Middle frontal gyrus (tissue), 1 donor: Measurements from ENCODE around the gene UBFD1.
A peak's percentile ranks its signal among the peaks of the same experiment; 100 is the strongest.
"Not testable (repeated sequence)": the region's sequence is repeated elsewhere in the genome, so short reads cannot be mapped to it uniquely, and the experiment has no call there.

Source experiments
- DNase-seq: peaks from one replicate; pipeline ENCODE4 v3.0.0-alpha.2; 2015; ENCODE audit warnings: low spot score; ENCODE audit errors: extremely low spot score

The UBFD1 gene, protein sequence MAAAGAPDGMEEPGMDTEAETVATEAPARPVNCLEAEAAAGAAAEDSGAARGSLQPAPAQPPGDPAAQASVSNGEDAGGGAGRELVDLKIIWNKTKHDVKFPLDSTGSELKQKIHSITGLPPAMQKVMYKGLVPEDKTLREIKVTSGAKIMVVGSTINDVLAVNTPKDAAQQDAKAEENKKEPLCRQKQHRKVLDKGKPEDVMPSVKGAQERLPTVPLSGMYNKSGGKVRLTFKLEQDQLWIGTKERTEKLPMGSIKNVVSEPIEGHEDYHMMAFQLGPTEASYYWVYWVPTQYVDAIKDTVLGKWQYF

DNA sequence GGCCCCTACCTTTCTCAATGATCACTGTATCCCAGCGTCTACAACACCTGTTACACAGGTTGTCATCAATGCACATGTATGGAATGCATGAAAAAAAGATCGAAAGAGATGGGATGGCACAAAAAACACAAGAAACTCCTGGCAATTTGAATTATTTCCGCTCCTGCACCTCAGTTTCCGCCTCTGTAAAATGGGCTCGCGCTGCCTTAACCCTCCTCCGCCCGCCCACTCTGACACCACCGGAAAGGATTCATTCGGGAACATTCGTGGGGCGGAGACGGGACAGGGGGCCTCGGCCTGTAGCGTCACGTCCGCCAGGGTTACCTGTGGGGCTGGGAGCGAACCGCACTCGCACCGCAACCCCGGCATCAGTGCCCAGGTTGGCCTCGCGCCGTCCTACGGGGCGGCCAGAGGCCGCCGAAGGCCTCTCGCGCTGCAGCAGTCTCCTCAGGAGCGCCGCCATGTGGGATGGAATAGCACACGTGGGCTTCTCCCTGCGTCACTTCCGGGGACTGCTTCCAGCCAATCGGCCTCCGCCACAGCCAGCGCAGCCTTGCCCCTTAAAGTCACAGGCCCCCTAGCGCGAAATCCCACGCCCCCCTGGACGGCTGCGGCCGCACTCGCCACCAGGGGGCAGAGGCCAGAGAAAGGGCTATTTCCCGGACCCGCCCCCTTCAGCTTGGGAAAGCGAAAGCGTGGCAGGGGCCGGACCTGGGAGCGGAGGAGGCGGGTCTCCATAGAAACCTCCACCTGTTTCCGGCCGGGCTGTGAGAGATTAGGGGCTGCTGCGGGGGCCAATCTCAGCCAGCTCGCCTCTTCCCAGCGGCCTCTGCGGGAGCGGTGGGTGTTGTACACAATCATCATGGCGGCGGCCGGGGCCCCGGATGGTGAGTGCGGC, at the start of gene UBFD1, which contains the start of gene EARS2:
TSS of gene UBFD1 (plus strand) at position 847 of the 898 bp plus-strand sequence. CDS start at position 863, 16 bp downstream.
TSS of gene EARS2 (minus strand) at position 470 of the 898 bp plus-strand sequence. CDS start at position 463, 7 bp downstream.
- DNase-seq = peak; percentile 91

DNA sequence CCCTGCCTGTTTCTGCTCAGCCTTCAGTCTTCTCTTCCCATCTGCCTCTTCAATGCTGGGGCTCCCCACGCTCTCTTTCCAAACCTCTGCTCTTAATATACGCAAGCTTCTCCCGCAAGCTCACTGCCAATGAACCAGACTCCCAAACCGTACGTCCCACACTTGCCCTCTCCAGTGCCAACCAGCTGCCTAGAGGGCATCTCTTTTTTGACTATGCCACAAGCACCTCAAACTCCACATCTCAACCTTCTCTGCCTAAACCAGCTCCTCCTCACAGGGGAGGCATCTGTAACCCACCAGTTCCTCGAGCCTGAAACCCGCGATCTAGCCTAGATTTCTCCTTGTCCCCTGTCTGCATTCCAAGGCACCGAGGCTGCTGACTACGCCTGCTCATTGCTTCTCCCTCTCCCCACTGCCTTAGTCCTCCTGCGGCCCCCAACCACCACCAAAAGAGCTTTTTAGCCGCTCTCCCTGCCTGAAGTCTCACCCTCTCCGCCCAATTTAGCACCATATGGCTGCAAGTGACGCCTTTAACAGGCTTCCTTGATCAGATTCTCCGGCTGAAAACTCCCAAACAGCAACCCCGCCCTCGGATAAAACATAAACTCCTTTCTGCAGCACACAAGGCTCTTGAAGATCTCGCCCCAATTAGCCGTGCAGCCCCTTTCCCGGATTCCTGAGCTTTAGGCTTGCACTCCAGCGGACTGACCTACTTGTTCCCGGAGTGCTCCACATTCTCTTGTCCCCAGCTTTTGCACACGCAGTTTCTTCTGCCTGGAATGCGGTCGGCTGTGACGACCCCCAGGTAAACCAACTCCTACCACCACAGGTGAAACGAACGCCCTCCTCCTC, 48.7 kb upstream of the UBFD1 start:
- no peak for DNase-seq

DNA sequence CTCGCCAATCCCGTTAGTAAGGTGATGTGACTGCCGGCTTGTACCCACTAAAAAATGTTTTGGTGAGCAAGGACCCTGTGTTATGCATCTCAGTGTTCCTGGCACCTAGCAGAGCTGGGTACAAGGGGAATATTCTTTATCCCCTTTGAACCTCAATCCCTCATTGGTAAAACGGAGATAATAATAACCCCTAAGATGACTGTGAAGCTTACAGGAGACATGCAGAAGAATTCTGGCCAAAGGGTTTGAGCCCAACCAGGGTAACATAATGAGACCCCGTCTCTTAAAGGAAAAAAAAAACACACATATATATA, 48.1 kb upstream of the UBFD1 start:
- DNase-seq = no peak

DNA sequence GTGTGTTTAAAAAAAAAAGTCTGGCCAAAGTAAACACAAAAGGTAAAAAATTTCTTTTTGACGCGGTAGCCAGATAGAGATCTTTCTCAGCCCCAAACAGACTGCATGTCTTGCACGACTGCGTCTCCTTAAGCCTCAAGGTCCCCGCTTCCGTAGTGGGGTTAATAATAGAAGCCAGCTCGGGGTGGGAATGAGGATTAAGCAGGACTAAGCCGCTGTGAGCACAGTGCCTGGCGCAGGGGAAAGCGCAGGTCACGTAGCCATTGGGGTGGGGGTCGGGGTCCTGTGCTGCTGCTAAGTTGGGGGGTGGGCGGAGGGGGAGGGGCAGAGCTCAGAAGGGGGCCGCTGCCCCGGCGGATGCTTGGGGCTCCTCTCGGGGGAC, 47.8 kb upstream of the UBFD1 start:
- DNase-seq = no peak

DNA sequence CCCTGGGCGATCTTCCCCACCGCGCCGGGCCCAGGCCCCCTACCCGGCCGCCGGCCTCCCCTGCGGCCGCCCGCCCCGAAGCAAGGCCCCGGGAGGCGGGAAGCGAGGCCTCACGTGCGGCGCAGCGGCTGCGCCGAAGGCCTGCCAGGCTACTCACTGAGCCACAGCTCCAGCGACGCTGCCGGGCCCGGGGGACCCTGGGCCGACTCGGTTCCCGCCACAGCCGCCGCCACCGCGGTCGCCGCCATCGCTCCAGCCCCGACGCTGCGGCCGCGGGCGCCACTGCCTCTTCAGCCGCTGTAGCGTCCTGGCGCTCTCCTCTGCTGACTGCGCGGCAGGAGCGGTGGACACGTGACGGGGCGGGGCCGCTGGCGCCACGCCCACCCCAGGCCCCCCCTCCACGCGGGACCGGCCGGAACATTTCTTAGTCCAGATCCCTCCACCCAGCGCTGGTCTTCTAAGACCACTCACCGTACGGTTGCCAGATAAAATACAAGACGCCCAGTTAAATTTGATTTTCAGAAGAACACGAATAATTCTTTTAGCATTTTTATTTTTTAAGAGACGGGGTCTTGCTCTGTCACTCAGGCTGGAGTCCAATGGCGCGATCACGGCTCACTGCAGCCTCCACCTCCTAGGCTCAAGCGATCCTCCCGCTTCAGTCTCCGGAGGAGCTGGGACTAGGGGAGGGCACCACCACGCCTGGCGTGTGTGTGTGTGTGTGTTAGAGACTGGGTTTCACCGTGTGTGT, 47.2 kb upstream of the UBFD1 start, which contains the start of gene GGA2:
TSS of gene GGA2 (minus strand) at position 331 of the 751 bp plus-strand sequence. CDS start at position 248, 83 bp downstream.
- peak; percentile 73 for DNase-seq

DNA sequence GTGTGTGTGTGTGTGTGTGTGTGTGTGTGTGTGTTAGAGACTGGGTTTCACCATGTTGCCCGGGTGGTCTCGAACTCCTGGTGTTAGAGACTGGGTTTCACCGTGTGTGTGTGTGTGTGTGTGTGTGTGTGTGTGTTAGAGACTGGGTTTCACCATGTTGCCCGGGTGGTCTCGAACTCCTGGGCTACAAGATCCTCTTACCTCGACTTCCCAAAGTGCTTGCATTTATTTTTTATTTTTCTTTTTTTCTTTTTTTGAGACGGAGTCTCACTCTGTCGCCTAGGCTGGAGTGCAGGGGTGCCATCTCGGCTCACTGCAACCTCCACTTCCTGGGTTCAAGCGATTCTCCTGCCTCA, 46.6 kb upstream of the UBFD1 start:
- DNase-seq = not testable (repeated sequence)

DNA sequence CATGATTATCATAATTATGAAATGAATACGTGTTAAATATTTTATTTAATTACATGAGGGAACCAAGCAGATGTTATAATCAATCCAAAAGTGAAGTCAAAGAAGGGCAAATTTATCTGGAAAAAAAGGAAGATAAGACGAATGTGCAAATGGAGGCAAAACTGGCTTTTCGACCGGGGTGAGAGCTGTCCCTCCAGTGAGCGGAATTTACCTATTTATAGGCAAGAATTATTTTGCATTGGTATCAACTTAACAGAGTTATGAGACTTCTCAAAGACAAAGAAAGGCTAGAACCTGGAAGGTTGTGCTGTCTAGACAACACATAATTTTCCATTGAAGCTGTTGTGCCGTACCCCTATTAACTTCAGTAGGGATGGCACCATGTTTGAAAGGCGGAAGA, 45.8 kb upstream of the UBFD1 start:
- no peak for DNase-seq

DNA sequence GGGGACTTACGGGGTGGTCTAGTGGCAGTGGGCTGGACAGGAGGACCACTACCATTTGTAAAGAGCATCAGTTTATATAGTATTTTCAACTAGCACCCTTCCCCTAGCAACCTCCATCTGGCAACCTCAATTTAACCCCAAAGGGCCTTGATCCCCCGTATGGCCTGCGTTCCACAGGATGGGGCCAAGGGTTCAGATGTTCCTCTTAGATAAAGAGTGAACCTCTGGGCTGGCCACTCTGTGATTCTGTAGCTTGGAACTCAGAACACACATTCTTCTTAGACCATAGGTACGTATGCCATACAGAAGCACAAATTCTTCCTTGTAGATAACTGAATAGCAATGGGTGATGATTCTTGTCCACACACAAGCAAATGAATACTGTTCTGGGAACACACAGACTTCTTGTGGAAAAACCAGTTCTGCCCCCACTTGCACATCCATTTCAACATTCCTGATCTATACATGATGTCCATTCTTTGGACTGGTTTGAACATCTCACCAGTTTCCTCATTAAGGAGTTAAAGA, 45.3 kb upstream of the UBFD1 start:
- DNase-seq = no peak

DNA sequence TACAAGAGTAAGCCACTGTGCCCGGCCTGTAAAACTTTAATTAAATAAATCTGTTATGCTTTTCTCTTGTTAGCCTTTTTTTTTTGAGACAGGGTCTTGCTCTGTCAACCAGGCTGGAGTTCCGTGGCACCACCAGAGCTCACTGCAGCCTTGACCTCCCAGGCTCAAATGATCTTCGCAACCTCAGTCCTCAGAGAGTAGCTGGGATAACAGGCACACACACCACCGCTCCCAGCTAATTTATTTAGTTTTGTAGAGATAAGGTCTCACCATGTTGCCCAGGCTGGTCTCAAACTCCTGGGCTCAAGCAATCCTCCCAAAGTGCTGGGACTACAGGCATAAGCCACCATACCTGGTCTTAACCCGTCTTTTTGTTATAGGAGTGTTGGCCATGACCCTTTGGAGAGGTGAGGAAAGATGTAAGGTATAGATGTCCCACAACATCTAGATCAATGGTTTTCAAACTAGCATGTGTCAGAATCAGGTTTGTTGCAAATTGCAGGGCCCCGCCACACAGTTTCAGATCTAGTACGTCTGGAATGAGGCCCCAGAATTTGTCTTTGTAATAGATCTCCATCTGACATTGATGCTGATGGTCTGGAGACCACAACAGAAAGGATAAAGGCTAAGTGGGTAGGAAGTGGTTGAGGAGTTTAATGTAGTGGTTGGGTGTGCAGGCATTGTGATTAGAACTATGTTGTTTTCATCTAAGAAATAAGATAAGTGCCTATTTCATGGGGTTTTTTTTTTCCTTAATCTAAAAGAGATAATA, 43.0 kb upstream of the UBFD1 start:
- no peak for DNase-seq

DNA sequence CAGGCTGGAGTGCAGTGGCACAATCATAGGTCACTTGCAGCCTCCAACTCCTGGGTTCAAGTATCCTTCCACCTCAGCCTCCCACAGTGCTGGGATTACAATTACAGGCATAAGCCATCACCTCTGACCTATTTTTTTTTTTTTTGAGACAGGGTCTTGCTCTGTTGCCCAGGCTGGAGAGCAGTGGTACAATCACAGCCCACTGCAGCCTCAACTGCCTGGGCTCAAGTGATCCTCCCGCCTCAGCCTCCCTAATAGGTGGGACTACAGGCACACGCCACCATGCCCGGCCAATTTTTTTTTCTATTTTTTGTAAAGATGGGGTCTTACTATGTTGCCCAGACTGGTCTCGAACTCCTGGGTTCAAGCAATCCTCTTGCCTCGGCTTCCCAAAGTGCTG, 41.6 kb upstream of the UBFD1 start:
- no peak for DNase-seq

DNA sequence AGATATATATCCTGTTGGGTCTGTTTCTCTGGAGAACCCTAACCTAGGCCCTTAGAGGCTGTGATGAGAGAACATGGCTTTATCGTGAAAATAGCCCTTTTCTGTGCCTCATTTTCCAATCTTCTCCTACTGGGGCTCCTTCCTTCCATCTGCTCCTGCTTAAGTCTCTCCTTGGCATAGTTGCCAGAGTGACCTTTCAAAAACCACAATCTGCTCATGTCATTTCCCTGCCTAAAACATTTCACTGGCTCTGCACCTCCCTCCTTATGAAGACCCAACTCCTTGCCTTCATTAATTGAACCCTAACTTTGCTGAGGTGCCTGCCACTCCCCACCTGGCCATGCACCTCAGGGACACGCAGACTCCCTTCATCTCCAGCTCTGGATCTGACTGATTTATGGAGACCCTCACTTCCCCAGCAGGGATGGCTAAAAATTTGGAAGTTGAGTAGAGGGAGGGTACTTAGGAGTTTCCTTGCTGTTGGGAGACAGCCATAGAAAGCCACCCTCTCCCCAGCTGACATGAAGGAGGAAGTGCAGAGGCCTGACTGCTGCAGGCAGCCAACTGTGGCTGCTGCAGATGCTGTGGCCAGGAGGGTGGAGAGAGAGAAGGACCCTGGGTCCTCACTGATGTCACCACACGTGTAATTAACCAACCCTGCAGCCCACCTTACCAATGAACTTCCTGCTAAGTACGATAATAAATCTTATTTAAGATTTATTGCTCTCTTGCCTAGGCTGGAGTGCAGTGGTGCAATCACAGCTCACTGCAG, 41.0 kb upstream of the UBFD1 start:
- no peak for DNase-seq

DNA sequence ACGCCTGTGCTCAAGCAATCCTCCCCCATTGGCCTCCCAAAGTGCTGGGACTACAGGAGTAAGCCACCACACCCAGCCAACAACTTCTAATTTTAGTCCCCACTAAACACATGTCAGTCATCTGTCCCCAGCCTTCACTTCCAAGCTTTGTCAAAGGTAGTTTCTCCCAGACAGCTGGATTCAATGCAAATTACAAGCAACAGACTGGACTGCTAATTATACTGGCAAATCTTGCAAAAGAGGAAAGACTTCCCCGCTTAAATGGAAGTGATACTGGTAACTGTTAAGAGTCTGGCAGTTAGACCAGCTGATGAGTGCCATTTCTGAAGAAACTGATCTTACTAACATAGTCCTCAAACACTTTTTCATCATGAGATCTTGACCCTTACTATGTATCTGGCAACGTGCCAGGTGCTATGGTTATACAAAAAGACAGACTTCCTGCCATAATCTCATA, 39.1 kb upstream of the UBFD1 start:
- no peak for DNase-seq

DNA sequence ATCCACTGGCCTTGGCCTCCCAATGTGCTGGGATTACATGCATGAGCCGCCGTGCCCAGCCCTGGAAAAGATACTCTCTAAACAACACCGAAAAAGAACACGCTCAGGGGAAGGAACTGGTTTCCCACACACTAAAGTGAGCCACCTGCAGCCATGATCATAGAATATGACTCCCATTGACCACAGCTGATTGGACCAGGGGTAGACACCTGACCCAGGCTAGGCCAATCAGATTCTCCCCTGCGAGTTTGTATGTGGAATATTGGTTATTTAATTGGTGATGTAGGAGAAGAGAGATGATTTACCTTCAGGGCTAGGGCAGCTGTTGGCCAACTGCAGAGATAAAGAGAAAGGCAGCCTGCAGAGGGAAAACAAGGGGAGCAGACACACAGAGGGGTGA, 38.2 kb upstream of the UBFD1 start:
- DNase-seq = no peak

DNA sequence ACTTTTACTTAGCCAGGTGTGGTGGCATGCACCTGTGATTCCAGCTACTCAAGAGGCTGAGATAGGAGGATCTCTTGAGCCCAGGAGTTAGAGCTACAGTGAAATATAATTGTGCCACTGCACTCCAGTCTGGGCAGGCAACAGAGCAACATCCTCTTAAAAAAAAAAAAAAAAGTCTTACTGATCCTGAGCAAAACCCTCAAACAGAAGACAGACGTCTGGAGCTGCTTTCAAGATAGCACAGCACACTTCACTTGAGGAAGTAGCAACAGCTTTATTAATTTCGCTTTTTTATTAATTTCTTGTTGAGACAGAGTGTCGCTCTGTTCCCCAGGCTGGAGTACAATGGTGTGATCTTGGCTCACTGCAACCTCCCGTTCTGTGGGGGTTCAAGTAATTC, 37.0 kb upstream of the UBFD1 start:
- no peak for DNase-seq

DNA sequence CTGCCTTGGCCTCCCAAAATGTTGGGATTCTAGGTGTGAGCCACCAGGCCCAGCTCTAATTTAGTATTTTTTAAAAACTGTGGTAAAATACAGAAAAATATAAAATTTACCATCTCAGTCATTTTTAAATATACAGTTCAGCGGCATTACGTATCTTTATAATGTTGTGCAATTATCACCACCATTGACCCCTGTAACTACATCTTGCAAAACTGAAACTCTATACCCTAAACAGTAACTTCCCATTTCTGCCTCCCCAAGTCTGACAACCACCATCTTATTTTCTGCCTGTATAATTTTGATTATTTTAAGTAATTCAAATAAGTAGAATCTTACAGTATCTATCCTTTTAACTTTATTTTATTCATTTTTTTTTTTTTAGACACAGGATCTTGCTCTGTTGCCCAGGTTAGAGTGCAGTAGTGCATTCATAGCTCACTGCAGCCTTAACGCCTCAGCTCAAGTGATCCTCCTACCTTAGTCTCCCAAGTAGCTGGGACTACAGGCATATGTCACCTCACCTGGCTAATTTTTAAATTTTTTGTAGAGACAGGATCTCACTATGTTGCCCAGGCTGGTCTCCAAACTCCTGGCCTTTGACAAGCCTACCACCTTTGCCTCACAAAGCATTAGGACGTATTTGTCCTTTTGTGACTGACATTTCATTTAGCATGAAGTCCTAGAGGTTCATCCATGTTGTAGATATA, 36.3 kb upstream of the UBFD1 start:
- DNase-seq = no peak

DNA sequence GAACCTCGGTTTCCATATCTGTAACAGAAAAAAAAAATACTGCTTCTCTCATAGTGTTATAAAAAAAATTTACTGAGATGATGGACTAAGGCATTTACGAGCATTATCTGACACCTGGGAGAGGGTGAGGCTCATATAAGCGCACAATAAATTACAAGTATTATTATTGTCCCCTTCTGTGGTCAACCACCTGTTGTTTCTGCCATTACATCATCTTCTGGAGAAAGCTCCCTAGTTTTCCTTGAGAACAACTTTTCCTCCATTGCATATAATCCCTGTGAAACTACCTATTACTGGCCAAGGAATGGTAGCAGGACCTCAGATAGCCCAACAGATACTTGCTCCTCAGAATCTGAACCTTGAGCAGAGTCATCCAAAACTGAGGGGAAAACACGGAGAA, 35.6 kb upstream of the UBFD1 start:
- DNase-seq = no peak

DNA sequence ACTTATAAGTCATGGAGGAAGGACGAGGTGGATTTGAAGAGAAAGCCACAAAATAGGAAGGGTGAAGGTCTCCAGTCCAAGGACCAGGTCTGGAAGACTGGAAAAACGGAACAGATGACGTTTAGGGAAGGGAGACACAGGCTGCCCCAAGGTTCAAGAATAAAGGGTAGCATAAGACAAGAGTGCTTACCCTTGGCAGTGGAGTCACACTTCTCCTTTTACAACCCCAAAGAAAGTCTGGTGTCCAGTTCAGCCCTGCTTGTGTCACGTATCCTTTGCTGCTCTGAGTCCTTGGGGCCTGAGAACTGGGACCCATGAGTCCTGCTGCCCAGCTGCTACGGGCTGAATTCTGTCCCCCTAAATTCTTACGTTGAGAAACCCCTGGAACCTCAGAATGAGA, 34.2 kb upstream of the UBFD1 start:
- DNase-seq = no peak

DNA sequence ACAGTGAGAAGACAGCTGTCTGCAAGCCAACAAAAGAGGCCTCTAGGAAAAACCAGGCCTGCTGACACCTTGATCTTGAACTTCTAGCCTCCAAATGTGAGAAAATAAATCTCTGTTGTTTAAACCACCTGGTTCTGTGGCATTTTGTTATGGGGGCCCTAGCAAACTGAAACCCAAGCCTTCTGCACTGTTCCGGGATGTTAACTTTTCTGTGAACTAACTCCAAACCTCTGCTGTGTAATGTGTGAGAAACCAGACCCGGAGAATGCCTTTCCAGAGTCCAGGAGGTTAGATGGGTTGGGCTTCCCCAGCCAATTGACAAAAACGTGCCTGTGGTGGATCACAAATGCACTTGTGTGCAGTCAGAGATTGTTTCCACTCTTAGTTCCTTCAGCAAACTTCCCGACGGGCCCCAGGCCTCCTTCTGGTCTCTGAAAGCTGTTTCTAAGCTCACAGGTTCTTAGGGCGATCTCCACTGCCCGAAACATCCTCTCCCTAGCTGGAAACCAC, 33.6 kb upstream of the UBFD1 start:
- no peak for DNase-seq
